Tibial artery (tissue), 4 donors: Measurements from ENCODE around the gene LYPLA2.

Source experiments
- DNase-seq, 2 donors: peaks; one replicate each; pipeline ENCODE4 v3.0.0-alpha.2; 2019
- H3K27ac ChIP-seq, 2 donors: fragments of 200-600 bp; sonication (generic) in 1 of 2; 1 replicate in 1 of 2; 2 replicates in 1 of 2; pipeline ENCODE4 v1.5.1; 2018 to 2019; ENCODE audit warnings: mild to moderate bottlenecking in 1 of 2
- H3K27me3 ChIP-seq, 2 donors: fragments of 200-600 bp; sonication (generic) in 1 of 2; one replicate each; pipeline versions ENCODE4 v1.5.1 to v1.6.0; 2016 to 2019
- H3K36me3 ChIP-seq, 3 donors: fragments of 200-600 bp; sonication (generic) in 2 of 3; one replicate each; pipeline ENCODE4 v1.5.1; 2016 to 2019; ENCODE audit warnings: mild to moderate bottlenecking in 2 of 3
- H3K4me1 ChIP-seq, 4 donors: fragments of 200-600 bp; sonication (generic) in 2 of 4; 1 replicate in 3 of 4; 2 replicates in 1 of 4; pipeline ENCODE4 v1.5.1; 2016 to 2019
- H3K4me3 ChIP-seq, 2 donors: fragments of 200-600 bp; sonication (generic) in 1 of 2; 1 replicate in 1 of 2; 2 replicates in 1 of 2; pipeline ENCODE4 v1.5.1; 2018 to 2019; ENCODE audit warnings: mild to moderate bottlenecking in 2 of 2
- H3K9me3 ChIP-seq, 3 donors: fragments of 200-600 bp; sonication (generic) in 1 of 3; one replicate each; pipeline ENCODE4 v1.5.1; 2016 to 2019
- CTCF ChIP-seq, 2 experiments: fragments of 200-600 bp in 1 of 2; fragments of 450-650 bp in 1 of 2; IDR thresholded peaks; one replicate each; pipeline ENCODE4 v1.5.1; 2017 to 2019; ENCODE audit warnings: antibody characterized with exemption in 2 of 2, mild to moderate bottlenecking in 1 of 2, moderate library complexity in 1 of 2
- intact Hi-C: fragments of 100-400 bp; cut with DNase I; formaldehyde crosslinking; loops from one replicate; pipeline ENCODE4 v1.15.0; 2023; ENCODE audit warnings: low total_unique reads

The LYPLA2 gene

GRCh38 chr1:23784846-23785245, 6.1 kb upstream of the LYPLA2 start:
- Histone ChIP-seq H3K4me3 (no peak overlapping the region), H3K4me1 (peaks cover 0 to 6% (median 2%) of the 10 kb centered on the region in 4 donors), H3K9me3 (no peaks in the 10 kb centered on the region), H3K27me3 (no peaks in the 10 kb centered on the region), H3K27ac (no peak overlapping the region), H3K36me3 (peaks cover 29 to 82% (median 51%) of the 10 kb centered on the region in 3 donors)
- intact Hi-C loops, result no loop called here
- DNase-seq, result no peak
- no peak for TF ChIP-seq CTCF (IDR thresholded peaks at IDR 0.05)

GRCh38 chr1:23787701-23788100, 3.2 kb upstream of the LYPLA2 start:
- Histone ChIP-seq H3K9me3 (no peaks in the 10 kb centered on the region), H3K27ac (no peak overlapping the region), H3K4me1 (peaks cover 0 to 24% (median 20%) of the 10 kb centered on the region in 4 donors), H3K36me3 (peaks cover 29 to 63% (median 33%) of the 10 kb centered on the region in 3 donors), H3K4me3 (no peak overlapping the region), H3K27me3 (no peaks in the 10 kb centered on the region)
- peak in 1 of 2 donors; percentile 17 for DNase-seq
- intact Hi-C loops, result no loop called here
- TF ChIP-seq CTCF (IDR thresholded peaks at IDR 0.05), result no peak

GRCh38 chr1:23788695-23789094, 2.2 kb upstream of the LYPLA2 start:
- Histone ChIP-seq H3K27ac (no peak overlapping the region), H3K27me3 (no peaks in the 10 kb centered on the region), H3K4me3 (no peak overlapping the region), H3K36me3 (peaks cover 24 to 63% (median 29%) of the 10 kb centered on the region in 3 donors), H3K9me3 (no peaks in the 10 kb centered on the region), H3K4me1 (peaks cover 0 to 32% (median 28%) of the 10 kb centered on the region in 4 donors)
- DNase-seq, result no peak
- intact Hi-C loops, result no loop called here
- no peak for TF ChIP-seq CTCF (IDR thresholded peaks at IDR 0.05)

GRCh38 chr1:23791516-23792047, 637 bp downstream of the LYPLA2 start:
- Histone ChIP-seq H3K4me1 (peaks cover 0 to 32% (median 28%) of the 10 kb centered on the region in 4 donors), H3K36me3 (peaks cover 9 to 62% (median 41%) of the 10 kb centered on the region in 3 donors), H3K27me3 (no peaks in the 10 kb centered on the region), H3K9me3 (no peaks in the 10 kb centered on the region), H3K27ac (peak overlapping the region; percentile 78 to 84), H3K4me3 (peak overlapping the region; percentile 78 to 82)
- DNase-seq, result no peak
- intact Hi-C loops, result no loop called here
- TF ChIP-seq CTCF (IDR thresholded peaks at IDR 0.05), result no peak

- TF ChIP-seq CTCF (IDR thresholded peaks at IDR 0.05), result no peak
- Histone ChIP-seq H3K9me3 (no peaks in the 10 kb centered on the region), H3K4me1 (peaks cover 0 to 32% (median 28%) of the 10 kb centered on the region in 4 donors), H3K4me3 (peak overlapping the region; percentile 78 to 82), H3K27ac (peak overlapping the region; percentile 78 to 84), H3K27me3 (no peaks in the 10 kb centered on the region), H3K36me3 (peaks cover 2 to 61% (median 34%) of the 10 kb centered on the region in 3 donors)
- no peak for DNase-seq
- intact Hi-C loops, result no loop called here
Measured at GRCh38 chr1:23792151-23792945, 1.4 kb downstream of the LYPLA2 start.
